HG03045 (cell line): ENCODE results near the gene MRPL47.

Experiments
- ATAC-seq: cut with Tn5 transposase; IDR thresholded peaks from one replicate; pipeline ENCODE4 v1.9.1; 2021; ENCODE audit warnings: mild to moderate bottlenecking, moderate library complexity; ENCODE audit not compliant: unreplicated experiment

The MRPL47 gene

GRCh38 chr3:179599531-179599930, 4.9 kb downstream of the MRPL47 start:
- ATAC-seq, result no peak

GRCh38 chr3:179591313-179591712, 13.1 kb downstream of the MRPL47 start:
- no peak for ATAC-seq

- ATAC-seq, result no peak
Observed at GRCh38 chr3:179590669-179591068, 13.8 kb downstream of the MRPL47 start.

- peak; percentile 69 for ATAC-seq
Observed at GRCh38 chr3:179589143-179589542, 15.3 kb downstream of the MRPL47 start.

- no peak for ATAC-seq
Observed at GRCh38 chr3:179580992-179581391, 23.4 kb downstream of the MRPL47 start.

GRCh38 chr3:179565496-179565895, 38.9 kb downstream of the MRPL47 start:
- ATAC-seq, result no peak

GRCh38 chr3:179563271-179563783, 41.1 kb downstream of the MRPL47 start:
- ATAC-seq, result peak; percentile 49

- ATAC-seq, result peak; percentile 98
Observed at GRCh38 chr3:179562591-179563270, 41.7 kb downstream of the MRPL47 start, which contains the start of gene ACTL6A. Gene ACTL6A (plus strand): TSS chr3:179562926. CDS start chr3:179563093, 167 bp downstream.

GRCh38 chr3:179560791-179561190, 43.6 kb downstream of the MRPL47 start:
- ATAC-seq, result no peak

- ATAC-seq, result no peak
Observed at GRCh38 chr3:179558742-179559364, 45.6 kb downstream of the MRPL47 start.

- ATAC-seq, result no peak
Observed at GRCh38 chr3:179551349-179552105, 52.9 kb downstream of the MRPL47 start.

GRCh38 chr3:179546814-179547241, 57.6 kb downstream of the MRPL47 start:
- no peak for ATAC-seq

- no peak for ATAC-seq
Observed at GRCh38 chr3:179544981-179545645, 59.3 kb downstream of the MRPL47 start.

GRCh38 chr3:179542375-179542774, 62.1 kb downstream of the MRPL47 start:
- no peak for ATAC-seq

- ATAC-seq, result no peak
Observed at GRCh38 chr3:179541596-179541995, 62.8 kb downstream of the MRPL47 start.

GRCh38 chr3:179541094-179541493, 63.3 kb downstream of the MRPL47 start:
- ATAC-seq, result no peak
